Endothelial cell of umbilical vein (primary cell): ENCODE measurements around the gene MRGPRF.

Experiments used
- CTCF ChIP-seq, 2 donors: IDR thresholded peaks; 1 replicate in 1 of 2; 2 replicates in 1 of 2; pipeline ENCODE4 v1.5.1; 2011; ENCODE audit warnings: low read length in 2 of 2, mild to moderate bottlenecking in 2 of 2, moderate library complexity in 2 of 2, control low read depth in 1 of 2, inconsistent platforms in 1 of 2, low read depth in 1 of 2; ENCODE audit not compliant: insufficient read depth in 1 of 2; ENCODE audit errors: extremely low read depth in 1 of 2
- EZH2 ChIP-seq: IDR thresholded peaks from 2 replicates; pipeline ENCODE4 v1.6.1; 2012; ENCODE audit warnings: borderline replicate concordance, low read depth, mild to moderate bottlenecking, moderate library complexity, low read length, inconsistent platforms; ENCODE audit not compliant: severe bottlenecking
- GATA2 ChIP-seq: IDR thresholded peaks from 2 replicates; pipeline ENCODE4 v1.7.0; 2011; ENCODE audit warnings: low read depth, mild to moderate bottlenecking, moderate library complexity, mixed read lengths, low read length; ENCODE audit not compliant: insufficient read length, insufficient read depth
- POLR2A ChIP-seq: IDR thresholded peaks from 2 replicates; pipeline ENCODE4 v1.6.1; 2012; ENCODE audit warnings: low read depth, mild to moderate bottlenecking, control low read depth, low read length

GRCh38 chr11:68989936-68990606 is 23.0 kb downstream of the MRGPRF start:
- TF ChIP-seq EZH2: no peak
- TF ChIP-seq CTCF (IDR thresholded peaks at IDR 0.05; ENCODE audit: extremely low read depth in 1 of 2, insufficient read depth in 1 of 2, low read depth in 1 of 2, low read length in 2 of 2): no peak
- TF ChIP-seq POLR2A: no peak
- no peak for TF ChIP-seq GATA2
